Astrocyte (in vitro differentiated cells and primary cell): ENCODE measurements around the gene WIZ. TPM values are rescaled to one million over a fixed set of nuclear protein-coding genes. Genes with fewer than 3 reads are reported as not detected.

Source experiments
- DNase-seq: peaks from one replicate; pipeline ENCODE4 v3.0.0-alpha.2; 2010; ENCODE audit warnings: low read depth
- FAIRE-seq: peaks from 2 replicates; lab custom pipeline; 2011; peaks lifted over from hg19 to GRCh38; lab: Jason Lieb, UNC
- H2AFZ ChIP-seq: 2 replicates; pipeline ENCODE4 v1.6.0; 2012; ENCODE audit warnings: low read depth, low read length, inconsistent platforms
- H3K27ac ChIP-seq: 2 replicates; pipeline ENCODE4 v1.5.1; 2011; ENCODE audit warnings: low read depth, low read length, inconsistent platforms
- H3K27me3 ChIP-seq: 2 replicates; pipeline ENCODE4 v1.6.0; 2011; ENCODE audit warnings: low read length, inconsistent platforms; ENCODE audit not compliant: insufficient read depth
- H3K36me3 ChIP-seq: 2 replicates; pipeline ENCODE4 v1.5.1; 2011; ENCODE audit warnings: low read length, inconsistent platforms; ENCODE audit not compliant: insufficient read depth
- H3K4me1 ChIP-seq: 2 replicates; pipeline ENCODE4 v1.5.1; 2011; ENCODE audit warnings: low read length, inconsistent platforms; ENCODE audit not compliant: insufficient read depth
- H3K4me2 ChIP-seq: 2 replicates; pipeline ENCODE4 v1.6.0; 2012; ENCODE audit warnings: low read length, inconsistent platforms
- H3K4me3 ChIP-seq: 2 replicates; pipeline ENCODE4 v1.5.1; 2011; ENCODE audit warnings: low read depth, mild to moderate bottlenecking, low read length, inconsistent platforms; ENCODE audit not compliant: insufficient read depth
- H3K79me2 ChIP-seq: 2 replicates; pipeline ENCODE4 v1.6.0; 2012; ENCODE audit warnings: mild to moderate bottlenecking, low read length, inconsistent platforms; ENCODE audit not compliant: insufficient read depth
- H3K9ac ChIP-seq: 2 replicates; pipeline ENCODE4 v1.6.0; 2012; ENCODE audit warnings: mild to moderate bottlenecking, low read length, inconsistent platforms
- H3K9me3 ChIP-seq: 2 replicates; pipeline ENCODE4 v1.5.1; 2012; ENCODE audit warnings: low read depth, mild to moderate bottlenecking, low read length, inconsistent platforms; ENCODE audit not compliant: insufficient read depth
- H4K20me1 ChIP-seq: 2 replicates; pipeline ENCODE4 v1.6.0; 2012; ENCODE audit warnings: low read length, inconsistent platforms; ENCODE audit not compliant: insufficient read depth
- H3K27ac Mint-ChIP-seq: one replicate; pipeline ENCODE4 v1.8.0; 2021; ENCODE audit warnings: mild to moderate bottlenecking, mixed read lengths; ENCODE audit not compliant: unreplicated experiment
- H3K27me3 Mint-ChIP-seq: one replicate; pipeline ENCODE4 v1.8.0; 2021; ENCODE audit warnings: low read depth, mixed read lengths; ENCODE audit not compliant: unreplicated experiment
- H3K36me3 Mint-ChIP-seq: one replicate; pipeline ENCODE4 v1.8.0; 2021; ENCODE audit warnings: low read depth, mixed read lengths; ENCODE audit not compliant: unreplicated experiment
- H3K4me1 Mint-ChIP-seq: one replicate; pipeline ENCODE4 v1.8.0; 2021; ENCODE audit warnings: low read depth, mixed read lengths; ENCODE audit not compliant: unreplicated experiment
- H3K4me3 Mint-ChIP-seq: one replicate; pipeline ENCODE4 v1.8.0; 2021; ENCODE audit warnings: mild to moderate bottlenecking, moderate library complexity, mixed read lengths; ENCODE audit not compliant: unreplicated experiment
- H3K9me3 Mint-ChIP-seq: one replicate; pipeline ENCODE4 v1.8.0; 2021; ENCODE audit warnings: mild to moderate bottlenecking, mixed read lengths; ENCODE audit not compliant: unreplicated experiment
- EZH2 ChIP-seq: IDR thresholded peaks from 2 replicates; pipeline ENCODE4 v1.6.1; 2012; ENCODE audit warnings: mild to moderate bottlenecking, low read length, inconsistent platforms; ENCODE audit not compliant: insufficient read depth
- total RNA-seq: library from RNA; stranded (reverse); gene quantifications from 2 replicates; pipeline ENCODE4 v1.2.1, GENCODE V29; 2021
- TF ChIP-seq, protein P1 (sequence below): IDR thresholded peaks from 2 replicates; pipeline ENCODE4 v1.5.1; 2011; ENCODE audit warnings: low read depth, mild to moderate bottlenecking, inconsistent platforms, low read length, moderate library complexity; ENCODE audit not compliant: insufficient read depth

WIZ gene
- total RNA-seq, 1 donor from 2014 or later = 43.8 TPM

DNA sequence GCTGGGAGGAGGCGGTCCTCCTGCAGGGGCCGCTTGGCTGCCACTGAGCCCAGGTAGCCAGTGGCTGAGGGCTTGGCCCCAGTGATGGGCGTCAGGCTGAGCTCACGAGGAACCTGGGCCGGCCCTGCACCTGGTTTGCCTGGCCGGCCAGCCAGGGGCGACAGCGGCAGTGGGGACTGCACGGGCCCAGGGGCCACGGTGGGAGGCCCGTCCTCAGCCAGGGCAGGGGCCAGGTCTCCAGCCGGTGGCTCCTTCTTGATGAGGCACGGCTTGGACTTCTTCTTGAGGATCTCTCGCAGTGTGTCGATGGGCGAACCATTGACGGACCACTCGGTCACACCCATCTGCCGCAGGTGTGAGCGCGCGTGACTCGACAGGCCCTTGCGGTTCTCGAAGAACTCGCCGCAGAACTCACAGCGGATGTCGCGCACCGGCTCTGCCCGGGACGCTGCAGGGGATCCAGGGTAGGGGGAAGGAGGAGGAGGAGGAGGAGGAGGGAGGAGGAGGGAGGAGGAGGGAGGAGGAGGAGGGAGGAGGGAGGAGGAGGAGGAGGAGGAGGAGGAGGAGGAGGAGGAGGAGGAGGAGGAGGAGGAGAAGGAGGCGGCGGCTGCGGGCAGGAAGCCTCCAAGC lies 24.3 kb downstream of the WIZ start:
- no peak overlapping the region for H2AFZ ChIP-seq
- TF ChIP-seq, protein P1, sequence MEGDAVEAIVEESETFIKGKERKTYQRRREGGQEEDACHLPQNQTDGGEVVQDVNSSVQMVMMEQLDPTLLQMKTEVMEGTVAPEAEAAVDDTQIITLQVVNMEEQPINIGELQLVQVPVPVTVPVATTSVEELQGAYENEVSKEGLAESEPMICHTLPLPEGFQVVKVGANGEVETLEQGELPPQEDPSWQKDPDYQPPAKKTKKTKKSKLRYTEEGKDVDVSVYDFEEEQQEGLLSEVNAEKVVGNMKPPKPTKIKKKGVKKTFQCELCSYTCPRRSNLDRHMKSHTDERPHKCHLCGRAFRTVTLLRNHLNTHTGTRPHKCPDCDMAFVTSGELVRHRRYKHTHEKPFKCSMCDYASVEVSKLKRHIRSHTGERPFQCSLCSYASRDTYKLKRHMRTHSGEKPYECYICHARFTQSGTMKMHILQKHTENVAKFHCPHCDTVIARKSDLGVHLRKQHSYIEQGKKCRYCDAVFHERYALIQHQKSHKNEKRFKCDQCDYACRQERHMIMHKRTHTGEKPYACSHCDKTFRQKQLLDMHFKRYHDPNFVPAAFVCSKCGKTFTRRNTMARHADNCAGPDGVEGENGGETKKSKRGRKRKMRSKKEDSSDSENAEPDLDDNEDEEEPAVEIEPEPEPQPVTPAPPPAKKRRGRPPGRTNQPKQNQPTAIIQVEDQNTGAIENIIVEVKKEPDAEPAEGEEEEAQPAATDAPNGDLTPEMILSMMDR = no peak
- no peak for TF ChIP-seq EZH2
- H4K20me1 ChIP-seq = peaks cover 42% of the 10 kb centered on the region
- H3K9me3 Mint-ChIP-seq = no peaks in the 10 kb centered on the region
- H3K79me2 ChIP-seq = peaks cover 33% of the 10 kb centered on the region
- no peak overlapping the region for H3K9ac ChIP-seq
- H3K9me3 ChIP-seq = peaks cover 5% of the 10 kb centered on the region
- H3K4me1 Mint-ChIP-seq = peaks cover under 1% of the 10 kb centered on the region
- H3K36me3 Mint-ChIP-seq = peaks cover 28% of the 10 kb centered on the region
- H3K27me3 ChIP-seq = no peaks in the 10 kb centered on the region
- H3K4me3 ChIP-seq = no peak overlapping the region
- H3K27ac ChIP-seq = no peak overlapping the region
- peaks cover 20% of the 10 kb centered on the region for H3K36me3 ChIP-seq
- H3K27me3 Mint-ChIP-seq = no peaks in the 10 kb centered on the region
- no peak overlapping the region for H3K4me2 ChIP-seq
- H3K27ac Mint-ChIP-seq = no peak overlapping the region
- H3K4me3 Mint-ChIP-seq = no peak overlapping the region
- H3K4me1 ChIP-seq = peaks cover 1% of the 10 kb centered on the region
- DNase-seq (no peak), FAIRE-seq (no peak)

DNA sequence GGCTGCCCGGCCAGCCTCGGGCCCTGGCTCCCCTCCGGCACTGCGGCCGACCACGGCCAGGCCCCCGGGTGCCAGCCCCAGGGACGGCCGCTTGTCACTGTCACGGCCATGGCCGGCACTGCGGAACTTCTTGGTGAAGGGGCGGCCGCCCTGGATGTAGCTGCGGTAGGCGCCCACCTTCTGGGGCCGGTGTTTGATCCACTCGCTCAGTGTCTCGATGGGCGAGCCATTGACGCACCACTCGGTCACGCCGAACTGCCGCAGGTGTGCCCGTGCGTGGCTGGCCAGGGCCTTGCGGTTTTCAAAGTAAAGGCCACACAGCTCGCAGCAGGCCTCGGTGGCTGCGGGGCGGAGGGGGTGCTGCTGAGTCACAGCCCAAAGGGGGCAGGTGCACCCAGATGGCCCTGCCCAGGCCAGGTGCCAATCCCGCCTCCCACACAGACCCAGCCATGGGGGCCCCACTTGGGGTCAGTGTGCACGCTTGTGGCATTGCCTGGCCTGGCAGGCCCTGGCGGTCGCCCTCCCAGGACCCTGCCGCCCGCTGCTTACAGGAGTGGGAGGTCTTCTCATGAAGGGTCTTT lies 25.0 kb downstream of the WIZ start:
- Mint-ChIP-seq H3K4me3 (no peak overlapping the region), H3K4me1 (no peaks in the 10 kb centered on the region), H3K9me3 (no peaks in the 10 kb centered on the region), H3K36me3 (peaks cover 27% of the 10 kb centered on the region), H3K27ac (no peak overlapping the region), H3K27me3 (no peaks in the 10 kb centered on the region)
- TF ChIP-seq, protein P1 = no peak
- no peak for TF ChIP-seq EZH2
- Histone ChIP-seq H3K27ac (no peak overlapping the region), H3K27me3 (no peaks in the 10 kb centered on the region), H2AFZ (no peak overlapping the region), H3K36me3 (peaks cover 20% of the 10 kb centered on the region), H3K4me3 (no peak overlapping the region), H3K9me3 (peaks cover 5% of the 10 kb centered on the region), H3K79me2 (peaks cover 27% of the 10 kb centered on the region), H3K4me1 (no peaks in the 10 kb centered on the region), H3K9ac (no peak overlapping the region), H4K20me1 (peaks cover 36% of the 10 kb centered on the region), H3K4me2 (no peak overlapping the region)
- FAIRE-seq = no peak
- no peak for DNase-seq

DNA sequence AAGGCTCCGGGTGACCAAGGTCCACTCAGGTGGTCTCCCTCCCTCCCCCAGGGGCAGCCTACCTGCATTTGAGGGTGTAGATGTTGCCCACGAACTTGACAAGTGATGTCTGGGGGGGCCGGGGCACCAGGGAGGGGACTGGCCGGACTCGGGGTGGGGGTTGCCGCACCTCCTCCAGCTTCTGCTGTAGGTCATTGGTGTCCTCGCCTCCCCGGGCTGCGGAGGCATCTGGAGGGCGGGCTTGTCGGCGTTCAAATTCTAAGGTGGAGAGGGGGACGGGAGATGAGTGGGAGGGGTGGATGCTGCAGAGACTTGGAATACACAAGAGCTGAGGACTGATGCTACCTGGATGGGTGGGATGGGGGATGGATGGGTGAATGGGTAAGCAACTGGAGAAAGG lies 25.6 kb downstream of the WIZ start:
- Mint-ChIP-seq H3K36me3 (peaks cover 30% of the 10 kb centered on the region), H3K4me1 (peaks cover 1% of the 10 kb centered on the region), H3K27ac (no peak overlapping the region), H3K4me3 (no peak overlapping the region), H3K9me3 (no peaks in the 10 kb centered on the region), H3K27me3 (no peaks in the 10 kb centered on the region)
- H3K36me3 ChIP-seq = peaks cover 20% of the 10 kb centered on the region
- H3K9ac ChIP-seq = no peak overlapping the region
- H3K27ac ChIP-seq = no peak overlapping the region
- DNase-seq (no peak), FAIRE-seq (no peak)
- peaks cover 6% of the 10 kb centered on the region for H3K4me1 ChIP-seq
- peaks cover 30% of the 10 kb centered on the region for H4K20me1 ChIP-seq
- H3K79me2 ChIP-seq = peaks cover 20% of the 10 kb centered on the region
- no peak overlapping the region for H3K4me3 ChIP-seq
- no peaks in the 10 kb centered on the region for H3K27me3 ChIP-seq
- TF ChIP-seq, protein P1 = no peak
- no peak for TF ChIP-seq EZH2
- H3K4me2 ChIP-seq = no peak overlapping the region
- no peak overlapping the region for H2AFZ ChIP-seq
- H3K9me3 ChIP-seq = peaks cover 5% of the 10 kb centered on the region
